SK-N-SH treated with all-trans-retinoic acid at 6 μM for 48 hours (cell line): ENCODE data around the gene TRUB1.

ENCODE experiments used
- ARNTL ChIP-seq: fragments of 450-650 bp; formaldehyde crosslinking; IDR thresholded peaks from 2 replicates; pipeline ENCODE4 v1.5.0; 2020; ENCODE audit warnings: low read depth, mild to moderate bottlenecking, moderate library complexity, borderline replicate concordance
- CSDC2 ChIP-seq: fragments of 250-450 bp; sonication (Bioruptor Pico); IDR thresholded peaks from 2 replicates; pipeline ENCODE4 v1.5.0; 2020; ENCODE audit warnings: mild to moderate bottlenecking, moderate library complexity
- ESRRG ChIP-seq: fragments of 250-450 bp; sonication (Bioruptor Pico); IDR thresholded peaks from 2 replicates; pipeline ENCODE4 v1.6.1; 2021; ENCODE audit warnings: mild to moderate bottlenecking
- RARB ChIP-seq: fragments of 250-450 bp; sonication (Bioruptor Pico); IDR thresholded peaks from 2 replicates; pipeline ENCODE4 v1.8.0; 2021; ENCODE audit warnings: mild to moderate bottlenecking, moderate library complexity
- ZC3H10 ChIP-seq: fragments of 250-450 bp; sonication (Bioruptor Pico); IDR thresholded peaks from 2 replicates; pipeline ENCODE4 v1.5.1; 2021; ENCODE audit warnings: mild to moderate bottlenecking, moderate library complexity
- ZNF565 ChIP-seq: fragments of 450-650 bp; formaldehyde crosslinking; conservative IDR thresholded peaks from 2 replicates; pipeline ENCODE4 v1.5.0; 2020; ENCODE audit warnings: low read depth, mild to moderate bottlenecking, moderate library complexity
- ZNF70 ChIP-seq: fragments of 450-650 bp; formaldehyde crosslinking; IDR thresholded peaks from 2 replicates; pipeline ENCODE4 v1.5.0; 2020; ENCODE audit warnings: mild to moderate bottlenecking, moderate library complexity

DNA sequence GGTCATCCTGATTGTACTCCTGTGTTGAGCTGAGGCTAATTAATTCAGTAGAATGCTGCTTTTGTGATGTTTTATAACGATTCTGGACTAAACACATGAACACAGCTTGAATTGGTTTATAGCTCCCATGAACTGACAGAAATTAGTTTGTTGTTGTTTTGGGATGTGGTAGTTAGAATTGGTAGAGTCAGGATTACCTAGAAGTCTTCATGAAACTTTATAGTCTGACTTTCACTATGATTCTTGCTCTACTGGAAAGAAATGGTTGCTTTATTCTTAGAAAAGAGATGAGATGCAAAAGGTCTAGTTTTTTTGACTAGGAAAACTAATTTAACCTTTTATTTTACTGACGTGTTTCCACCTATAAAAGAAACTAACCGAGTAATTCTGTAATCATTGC is 23.4 kb upstream of the TRUB1 start:
- TF ChIP-seq ZNF565 (CRISPR knock-in tag) (no peak), CSDC2 (no peak), RARB (no peak), ZNF70 (no peak), ESRRG (CRISPR knock-in tag) (no peak), ZC3H10 (CRISPR knock-in tag) (no peak), ARNTL (no peak)
